Measurements from ENCODE around the gene DOCK6.

DOCK6 gene

DNA sequence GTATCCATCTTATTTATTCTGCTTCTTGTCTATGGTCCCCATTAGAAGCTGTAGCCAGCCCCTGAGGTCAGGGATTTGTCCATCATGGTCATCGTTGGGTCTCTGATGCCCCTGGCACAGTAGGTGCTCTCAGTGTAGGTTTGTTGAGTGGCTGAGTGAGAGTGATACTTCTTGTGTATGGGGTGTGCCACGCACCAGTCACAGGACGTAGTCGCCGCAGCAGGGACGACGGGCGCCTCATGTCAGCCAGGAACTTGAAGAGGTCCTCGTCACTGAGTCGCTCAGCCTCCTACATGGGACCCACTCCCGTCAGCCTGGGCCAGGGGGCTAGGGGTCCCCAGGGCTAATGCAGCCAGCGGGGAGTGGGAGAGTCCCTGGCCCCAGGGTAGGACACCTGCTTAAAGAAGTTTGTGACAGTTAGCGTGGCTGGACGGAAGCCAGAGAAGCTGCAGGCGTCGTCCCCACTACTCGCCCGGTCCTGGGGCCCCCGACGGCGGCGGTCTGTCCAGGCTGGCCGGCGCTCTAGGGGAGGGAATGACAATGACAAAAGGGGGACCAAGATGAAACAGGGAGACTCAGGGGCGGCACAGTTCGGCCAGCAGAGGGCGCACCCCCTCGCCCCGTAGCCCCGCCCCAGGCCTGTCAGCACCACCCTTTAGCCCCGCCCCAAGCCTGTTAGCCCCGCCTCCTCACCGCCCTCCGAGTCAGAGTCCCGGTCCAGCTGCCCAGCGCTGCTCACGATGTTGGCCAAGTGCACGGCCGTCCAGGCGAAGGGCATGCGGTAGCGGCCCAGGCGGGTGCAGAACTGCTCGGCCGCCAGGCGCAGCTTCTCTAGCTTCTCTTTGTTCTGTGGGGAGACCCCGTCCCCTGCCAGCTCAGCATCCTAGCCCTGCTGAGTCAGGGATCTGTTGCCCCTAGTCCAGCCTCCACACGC, 19.2 kb downstream of the DOCK6 start:
- no peak for DNase-seq

GRCh38 chr19:11242025-11242424, 20.3 kb downstream of the DOCK6 start:
- DNase-seq: no peak

DNA sequence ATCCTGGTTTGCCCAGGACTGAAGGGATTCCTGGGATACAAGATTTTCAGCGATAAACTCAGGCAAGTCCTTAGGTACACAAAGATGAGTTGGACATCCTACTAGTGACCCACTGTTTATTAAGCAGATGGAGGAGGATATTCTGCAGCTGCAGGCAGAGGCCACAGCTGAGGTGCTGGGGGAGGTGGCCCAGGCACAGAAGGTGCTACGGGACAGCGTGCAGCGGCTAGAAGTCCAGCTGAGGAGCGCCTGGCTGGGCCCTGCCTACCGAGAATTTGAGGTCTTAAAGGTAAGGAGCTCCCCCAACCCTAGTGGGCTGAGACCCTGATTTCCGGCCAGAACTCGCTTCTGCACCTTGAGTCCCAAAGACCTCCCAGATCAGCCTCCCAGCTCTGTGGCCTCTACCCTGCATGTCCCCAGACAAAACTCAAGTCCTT, 22.3 kb downstream of the DOCK6 start:
- no peak for DNase-seq

GRCh38 chr19:11239377-11240000, 22.8 kb downstream of the DOCK6 start, which contains the start of gene ANGPTL8:
TSS of gene ANGPTL8 (plus strand) at chr19:11239619. CDS start at chr19:11239638, 19 bp downstream.
- no peak for DNase-seq

DNA sequence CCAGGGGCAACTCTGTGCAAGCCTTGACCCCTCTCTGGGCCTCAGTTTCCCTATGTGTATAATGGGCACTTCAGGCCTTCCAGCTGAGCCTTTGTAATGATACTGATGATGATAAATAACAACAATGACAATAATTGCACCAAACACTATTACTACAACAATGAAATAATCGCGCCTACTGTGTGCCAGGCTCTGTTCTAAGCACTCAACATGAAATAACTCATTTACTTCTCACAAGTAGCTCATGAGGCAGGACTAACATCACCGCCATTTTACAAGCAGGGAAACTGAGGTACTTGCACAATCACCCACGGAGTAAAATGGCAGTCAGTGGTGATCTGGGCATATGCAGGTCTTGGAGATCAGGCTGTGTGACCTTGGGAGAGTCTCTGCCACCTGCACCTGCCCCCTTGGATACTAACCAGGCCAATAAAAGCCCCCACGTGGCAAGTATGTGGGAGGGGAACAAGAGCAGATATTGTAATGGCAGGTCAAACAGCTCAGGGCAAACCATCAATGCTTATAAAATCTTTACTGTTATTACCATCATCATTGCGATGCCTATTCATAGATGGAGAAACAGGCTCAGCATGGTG, 23.4 kb downstream of the DOCK6 start:
- DNase-seq: no peak

DNA sequence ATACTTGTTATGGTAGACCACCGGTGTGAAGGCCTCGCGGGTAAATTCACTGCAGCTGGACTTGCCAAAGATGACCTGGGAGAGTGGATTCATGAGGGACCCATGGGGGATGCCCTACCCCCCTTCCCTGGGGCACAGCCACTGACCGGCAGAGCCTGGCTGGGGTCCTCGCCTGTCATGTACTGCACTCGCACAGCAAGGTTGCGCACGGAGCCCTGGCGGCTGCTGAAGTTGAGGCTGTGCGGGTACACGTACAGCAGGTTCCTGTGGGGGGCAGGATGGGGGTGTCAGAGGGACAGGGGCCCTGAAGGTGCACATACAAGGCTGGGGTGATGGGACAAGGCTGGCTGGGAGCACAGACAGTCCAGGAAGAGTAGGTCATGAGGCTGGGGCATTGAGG, 24.3 kb downstream of the DOCK6 start:
- no peak for DNase-seq

- no peak for DNase-seq
Observed at GRCh38 chr19:11237321-11237720, 25.0 kb downstream of the DOCK6 start.

DNA sequence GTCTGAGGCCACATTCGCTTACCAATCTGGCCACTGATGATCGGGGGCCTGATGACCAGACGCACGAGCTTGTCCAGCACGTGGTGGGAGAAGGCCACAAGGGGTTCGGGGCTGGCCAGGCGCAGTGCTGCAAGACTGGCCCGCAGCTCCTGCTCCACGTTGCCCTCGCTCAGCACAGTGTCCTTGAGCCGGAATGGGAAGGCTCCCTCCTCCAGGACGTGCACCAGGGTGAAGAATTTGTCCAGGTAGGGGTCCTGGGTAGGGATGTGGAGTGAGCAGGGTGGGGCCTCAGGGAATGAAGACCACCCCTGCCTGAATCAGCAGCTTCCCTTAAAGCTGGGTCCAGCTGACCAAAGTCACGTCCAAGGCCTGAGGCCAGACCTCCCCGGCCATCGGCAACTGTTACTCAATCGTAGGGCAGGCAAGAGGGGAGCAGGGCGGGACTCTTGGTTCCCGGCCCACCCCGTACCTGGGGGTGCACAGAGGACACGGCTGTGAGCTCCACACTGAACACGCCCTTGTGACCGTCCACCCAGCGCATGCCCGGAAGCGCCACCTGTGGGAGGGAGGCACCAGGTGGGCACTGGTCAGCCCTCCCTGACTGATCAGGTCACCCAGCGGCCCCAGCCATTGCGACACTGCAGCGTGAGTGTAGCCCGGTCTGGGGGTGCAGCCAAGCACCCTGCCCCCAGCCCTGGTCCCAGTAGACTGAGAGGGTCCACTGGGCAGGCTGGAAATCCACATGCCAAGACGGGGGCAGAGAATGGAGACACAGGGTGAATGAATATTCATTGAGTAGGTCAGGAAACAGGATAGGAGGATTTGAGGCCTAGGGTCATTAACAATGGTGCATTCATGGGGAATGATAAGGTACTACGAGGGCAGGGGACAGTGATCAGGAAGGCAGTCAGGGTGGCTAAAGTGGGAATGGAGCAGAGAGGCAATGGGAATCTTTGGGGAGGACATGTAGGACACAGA, 25.7 kb downstream of the DOCK6 start:
- no peak for DNase-seq

DNA sequence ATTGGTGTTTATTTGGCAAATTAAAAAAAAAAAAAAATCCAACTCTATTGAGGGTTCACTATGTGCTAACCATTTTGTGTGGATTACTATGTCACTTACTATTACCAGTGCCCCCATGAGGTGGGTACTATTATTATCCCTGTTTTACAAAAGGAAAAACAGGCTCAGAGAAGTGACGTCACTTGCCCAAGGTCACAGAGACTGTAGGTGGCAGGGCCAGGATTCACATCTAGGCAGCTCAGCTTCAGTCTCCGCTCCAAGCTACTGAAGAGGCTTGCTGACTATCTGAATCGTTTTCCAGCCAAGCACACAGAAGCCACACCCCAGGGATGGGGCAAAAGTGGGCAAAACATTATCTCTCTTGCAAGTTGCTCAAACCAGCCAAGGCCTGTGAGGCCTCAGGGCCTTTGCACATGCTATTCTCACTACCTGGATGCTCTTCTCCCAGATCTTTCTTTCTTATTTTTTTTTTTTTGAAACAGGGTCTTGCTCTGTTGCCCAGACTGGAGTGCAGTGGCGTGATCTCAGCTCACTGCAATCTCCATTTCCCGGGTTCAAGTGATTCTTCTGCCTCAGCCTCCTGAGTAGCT, 27.7 kb downstream of the DOCK6 start:
- no peak for DNase-seq

DNA sequence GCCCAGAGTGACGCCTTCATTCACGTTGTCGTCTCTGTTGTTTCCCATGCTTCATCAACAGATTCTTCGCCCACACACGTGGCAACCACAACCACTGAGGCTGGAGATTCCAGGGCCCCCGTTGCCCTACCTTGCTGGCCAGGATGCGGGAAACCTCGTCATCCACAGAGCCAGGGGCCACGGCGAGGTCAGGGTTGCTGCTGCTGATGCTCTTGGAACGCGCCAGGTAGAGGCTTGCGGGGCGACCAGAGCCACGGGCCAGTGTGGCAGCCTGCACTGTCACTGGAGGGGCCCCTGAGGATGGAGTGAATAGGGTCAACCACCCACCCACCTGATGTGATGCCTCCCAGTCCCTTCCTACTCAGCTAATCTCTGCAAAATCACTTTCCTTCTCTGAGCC, 29.3 kb downstream of the DOCK6 start:
- DNase-seq: no peak

- no peak for DNase-seq
Observed at GRCh38 chr19:11232555-11232954, 29.8 kb downstream of the DOCK6 start.

- DNase-seq: no peak
Observed at GRCh38 chr19:11230621-11231386, 31.5 kb downstream of the DOCK6 start.

- DNase-seq: no peak
Observed at GRCh38 chr19:11227195-11227886, 35.0 kb downstream of the DOCK6 start.

DNA sequence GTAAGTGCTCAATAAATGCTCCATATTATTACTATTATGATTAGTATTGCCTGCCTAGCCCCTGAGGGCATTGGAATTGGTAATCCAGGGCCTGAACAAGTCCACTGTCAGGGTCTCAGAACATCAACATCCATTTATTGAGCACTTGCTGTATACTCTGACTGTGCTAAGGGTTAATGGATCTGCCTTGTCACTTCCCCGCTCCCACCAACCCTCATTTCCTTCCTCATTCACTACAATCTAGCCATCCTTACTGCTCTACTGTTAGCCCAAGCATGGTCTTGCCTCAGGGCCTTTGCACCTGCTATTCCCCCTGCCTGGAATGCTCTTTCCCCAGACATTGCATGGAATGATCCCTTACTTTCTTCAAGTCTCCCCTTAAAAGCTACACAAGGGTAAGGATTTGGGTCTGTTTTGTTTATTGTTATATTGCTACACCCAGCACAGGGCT, 35.6 kb downstream of the DOCK6 start:
- no peak for DNase-seq

DNA sequence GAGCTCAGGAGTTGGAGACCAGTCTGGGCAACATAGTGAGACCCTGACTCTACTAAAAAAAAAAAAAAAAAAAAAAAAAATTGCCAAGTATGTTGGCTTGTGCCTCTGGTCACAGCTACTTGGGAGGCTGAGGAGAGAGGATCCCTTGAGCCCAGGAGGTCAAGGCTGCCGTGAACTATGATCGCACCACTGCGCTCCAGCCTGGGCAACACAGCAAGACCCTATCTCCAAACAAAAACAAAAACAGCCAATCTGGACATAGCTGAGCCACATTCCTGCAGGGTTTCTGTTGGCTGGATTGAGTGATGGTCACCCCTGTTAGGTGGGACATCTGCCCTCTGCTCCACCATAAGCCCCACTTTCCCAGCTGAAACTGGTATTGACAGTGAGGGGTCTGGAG, 36.5 kb downstream of the DOCK6 start:
- DNase-seq: no peak

DNA sequence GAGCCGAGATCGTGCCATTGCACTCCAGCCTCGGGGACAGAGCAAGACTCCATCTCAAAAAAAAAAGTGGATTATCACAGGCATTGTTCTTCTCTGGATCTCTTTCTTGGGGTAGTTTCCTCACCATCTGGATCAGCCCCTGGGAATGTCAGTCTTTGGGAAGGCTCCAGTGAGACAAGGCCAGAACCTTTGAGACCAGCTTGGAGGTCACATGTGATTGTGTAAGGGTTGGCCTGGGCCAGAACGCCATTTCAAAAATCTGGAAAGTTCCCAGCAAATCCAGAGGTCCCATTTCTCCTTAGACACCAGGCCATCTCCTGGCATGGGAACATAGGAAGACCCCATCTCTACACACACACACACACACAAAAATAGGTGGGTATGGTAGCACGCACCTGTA, 37.2 kb downstream of the DOCK6 start:
- DNase-seq: no peak

- no peak for DNase-seq
Observed at GRCh38 chr19:11224429-11224828, 37.9 kb downstream of the DOCK6 start.

DNA sequence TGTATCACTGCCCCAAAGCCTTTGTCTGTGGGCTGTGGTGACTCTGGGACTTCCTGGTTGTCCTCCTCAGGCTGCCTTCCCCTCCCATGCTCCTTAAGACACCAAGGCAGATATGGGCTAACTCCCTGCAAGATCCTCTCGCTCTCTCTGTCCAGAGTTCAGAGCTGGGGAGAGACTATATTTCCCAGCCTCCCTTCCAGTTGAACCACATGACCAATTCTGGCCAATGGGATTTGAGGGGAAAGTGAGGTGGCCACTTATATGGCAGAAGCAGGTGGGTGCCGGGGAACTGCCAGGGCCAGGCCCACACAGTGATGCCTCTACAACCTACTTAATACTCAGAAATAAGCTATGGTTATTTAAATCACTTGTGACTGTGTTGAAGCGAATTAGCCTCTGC, 39.1 kb downstream of the DOCK6 start:
- DNase-seq: no peak

DNA sequence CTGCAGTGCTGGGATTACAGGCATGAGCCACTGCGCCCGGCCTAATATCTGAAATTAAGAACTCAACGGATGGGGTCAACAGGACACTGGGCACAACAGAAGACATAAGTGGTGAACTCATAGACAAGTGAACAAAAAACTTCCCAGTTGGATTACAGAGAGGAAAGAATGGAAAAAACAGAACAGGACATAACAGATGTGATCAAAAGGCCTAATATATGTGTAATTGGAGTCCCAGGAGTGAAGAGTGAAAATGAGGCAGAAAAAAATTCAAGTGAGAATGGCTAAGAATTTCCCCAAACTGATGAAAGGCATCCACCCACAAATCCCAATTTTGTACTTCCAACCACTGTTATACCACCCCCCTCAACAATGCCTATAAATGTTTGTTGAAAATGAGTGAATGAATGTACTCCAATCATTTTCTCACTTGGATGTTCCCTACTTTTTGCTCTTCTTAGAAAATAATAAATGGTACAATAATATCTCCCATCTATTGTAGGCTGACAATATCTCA, 41.2 kb downstream of the DOCK6 start:
- DNase-seq: no peak

- no peak for DNase-seq
Observed at GRCh38 chr19:11214387-11214786, 47.9 kb downstream of the DOCK6 start.

DNA sequence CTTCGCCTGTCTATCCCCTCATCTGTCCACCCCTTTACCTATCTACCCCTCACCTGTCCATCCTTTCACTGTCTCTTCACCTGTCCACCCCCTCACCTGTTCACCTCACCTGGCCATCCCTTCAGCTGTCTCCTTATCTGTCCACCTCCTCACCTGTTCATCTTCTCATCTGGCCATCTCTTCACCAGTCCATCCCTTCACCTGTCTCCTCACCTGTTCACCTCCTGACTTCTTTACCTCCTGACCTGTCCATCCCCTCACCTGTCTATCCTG, 51.7 kb downstream of the DOCK6 start:
- no peak for DNase-seq
